Measurements from ENCODE around the gene TSEN2.
"Not testable (repeated sequence)": the region's sequence is repeated elsewhere in the genome, so short reads cannot be mapped to it uniquely, and the experiment has no call there.

TSEN2 gene

GRCh38 chr3:12452361-12453330 is 31.6 kb upstream of the TSEN2 start:
- no peak for DNase-seq

GRCh38 chr3:12454076-12454815 is 30.0 kb upstream of the TSEN2 start:
- no peak for DNase-seq

- no peak for DNase-seq
Measured at GRCh38 chr3:12454816-12455121, 29.5 kb upstream of the TSEN2 start.

GRCh38 chr3:12455740-12456139 is 28.5 kb upstream of the TSEN2 start:
- DNase-seq: no peak

- DNase-seq: no peak
Measured at GRCh38 chr3:12456441-12456840, 27.8 kb upstream of the TSEN2 start.

GRCh38 chr3:12457380-12457779 is 26.9 kb upstream of the TSEN2 start:
- DNase-seq: not testable (repeated sequence)

GRCh38 chr3:12458901-12459300 is 25.4 kb upstream of the TSEN2 start:
- DNase-seq: no peak

- no peak for DNase-seq
Measured at GRCh38 chr3:12460127-12460526, 24.2 kb upstream of the TSEN2 start.

- no peak for DNase-seq
Measured at GRCh38 chr3:12461097-12461649, 23.1 kb upstream of the TSEN2 start.

- no peak for DNase-seq
Measured at GRCh38 chr3:12462159-12462947, 21.9 kb upstream of the TSEN2 start.

GRCh38 chr3:12463686-12464085 is 20.6 kb upstream of the TSEN2 start:
- no peak for DNase-seq

GRCh38 chr3:12464181-12464580 is 20.1 kb upstream of the TSEN2 start:
- no peak for DNase-seq

- no peak for DNase-seq
Measured at GRCh38 chr3:12465151-12465835, 19.0 kb upstream of the TSEN2 start.

- no peak for DNase-seq
Measured at GRCh38 chr3:12465836-12466225, 18.4 kb upstream of the TSEN2 start.

GRCh38 chr3:12467746-12468145 is 16.5 kb upstream of the TSEN2 start:
- no peak for DNase-seq

GRCh38 chr3:12468276-12468675 is 16.0 kb upstream of the TSEN2 start:
- no peak for DNase-seq

GRCh38 chr3:12468757-12469156 is 15.5 kb upstream of the TSEN2 start:
- no peak for DNase-seq

- not testable (repeated sequence) for DNase-seq
Measured at GRCh38 chr3:12469222-12469621, 15.1 kb upstream of the TSEN2 start.

GRCh38 chr3:12470111-12470510 is 14.2 kb upstream of the TSEN2 start:
- DNase-seq: no peak

GRCh38 chr3:12470680-12471079 is 13.6 kb upstream of the TSEN2 start:
- DNase-seq: no peak

- no peak for DNase-seq
Measured at GRCh38 chr3:12471241-12471640, 13.0 kb upstream of the TSEN2 start.

GRCh38 chr3:12472000-12472610 is 12.2 kb upstream of the TSEN2 start:
- DNase-seq: no peak

All from cerebellar nuclear complex (tissue), 1 donor.